HG03135 (cell line): ENCODE measurements around the gene FAM199X.
A peak's percentile ranks its signal among the peaks of the same experiment; 100 is the strongest.
"Not testable (repeated sequence)": the region's sequence is repeated elsewhere in the genome, so short reads cannot be mapped to it uniquely, and the experiment has no call there.

Experiments
- ATAC-seq: cut with Tn5 transposase; IDR thresholded peaks from one replicate; pipeline ENCODE4 v1.9.1; 2021; ENCODE audit warnings: mild to moderate bottlenecking, moderate library complexity; ENCODE audit not compliant: unreplicated experiment

FAM199X gene

DNA sequence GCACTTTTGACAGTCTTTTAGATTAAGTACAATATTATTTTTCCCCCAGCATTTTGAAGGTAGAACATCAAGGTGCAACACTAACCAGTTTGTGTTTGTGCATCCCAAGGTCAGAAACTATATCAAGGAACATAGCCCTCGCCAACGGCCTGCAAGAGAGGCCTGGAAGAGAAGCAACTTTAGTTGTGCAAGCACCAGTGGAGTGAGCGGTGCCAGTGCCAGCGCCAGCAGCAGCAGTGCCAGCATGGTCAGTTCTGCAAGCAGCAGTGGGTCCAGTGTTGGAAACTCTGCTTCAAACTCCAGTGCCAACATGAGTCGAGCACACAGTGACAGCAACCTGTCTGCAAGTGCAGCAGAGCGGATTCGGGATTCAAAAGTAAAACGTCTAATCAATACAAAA is 21.7 kb downstream of the FAM199X start:
- ATAC-seq, result no peak

DNA sequence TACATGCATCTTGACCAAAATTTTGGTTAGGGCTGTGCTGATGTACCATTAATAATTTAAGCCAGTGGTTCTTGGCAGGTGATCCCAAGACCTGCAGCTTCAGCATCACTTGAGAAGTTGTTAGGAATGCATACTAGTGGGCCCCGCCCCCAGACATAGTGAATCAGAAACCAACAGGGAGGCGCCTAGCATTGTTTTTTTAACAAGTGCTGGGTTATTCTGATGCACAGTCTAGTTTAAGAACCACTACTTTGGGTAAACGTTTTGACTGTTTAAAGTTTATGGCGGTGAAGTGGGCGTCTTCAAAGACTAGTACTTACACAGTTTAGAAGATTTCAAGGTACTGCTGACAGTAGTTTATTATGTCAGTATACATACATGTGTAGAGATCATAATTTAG is 23.6 kb downstream of the FAM199X start:
- no peak for ATAC-seq

- ATAC-seq, result no peak
Measured at GRCh38 chrX:104193485-104193884, 27.2 kb downstream of the FAM199X start.

DNA sequence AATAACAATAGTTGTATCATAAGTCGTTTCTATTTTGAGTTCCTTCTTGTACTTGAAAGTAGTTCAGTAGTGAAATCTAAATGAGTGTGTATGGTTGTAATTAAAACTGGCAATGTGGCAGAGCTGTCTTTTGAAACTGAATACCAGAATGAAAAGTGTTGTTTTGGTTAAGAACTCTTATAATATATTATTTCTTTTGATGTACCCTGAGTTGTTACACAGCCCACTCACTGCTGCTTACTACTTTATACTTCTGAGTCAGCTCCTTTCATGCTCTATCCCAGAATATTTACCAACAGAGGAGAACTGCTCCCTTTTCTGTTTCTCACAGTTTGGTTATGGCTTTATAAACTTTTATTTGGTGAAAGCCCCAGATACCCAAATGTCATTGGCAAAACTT is 28.8 kb downstream of the FAM199X start:
- ATAC-seq, result no peak

GRCh38 chrX:104195489-104196084 is 29.3 kb downstream of the FAM199X start:
- ATAC-seq, result peak; percentile 67

DNA sequence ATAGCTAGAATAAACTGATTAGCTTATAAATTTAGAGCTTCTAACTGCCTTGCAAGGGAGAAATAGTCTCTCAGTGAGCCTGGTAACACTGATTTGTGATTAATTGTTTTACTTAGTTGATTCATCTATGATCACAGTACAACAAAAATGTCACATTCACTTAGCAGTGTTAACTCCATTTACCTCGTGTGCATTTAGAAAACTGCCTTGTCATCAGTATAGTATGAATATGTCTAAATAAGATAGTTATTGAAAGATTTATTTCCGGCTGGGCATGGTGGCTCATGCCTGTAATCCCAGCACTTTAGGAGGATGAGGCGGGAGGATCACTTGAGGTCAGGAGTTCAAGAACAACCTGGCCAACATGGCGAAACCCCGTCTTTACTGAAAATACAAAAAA is 39.3 kb downstream of the FAM199X start:
- no peak for ATAC-seq

- no peak for ATAC-seq
Measured at GRCh38 chrX:104211187-104211586, 44.9 kb downstream of the FAM199X start.

- ATAC-seq, result not testable (repeated sequence)
Measured at GRCh38 chrX:104230060-104230459, 63.8 kb downstream of the FAM199X start.
